NCI-H345 (cell line): Measurements from ENCODE around the gene MRAS.
"Not testable (repeated sequence)": the region's sequence is repeated elsewhere in the genome, so short reads cannot be mapped to it uniquely, and the experiment has no call there.

Experiments used
- DNase-seq: peaks from one replicate; lab custom pipeline; 2025; lab: John Stamatoyannopoulos, UW

Gene MRAS

DNA sequence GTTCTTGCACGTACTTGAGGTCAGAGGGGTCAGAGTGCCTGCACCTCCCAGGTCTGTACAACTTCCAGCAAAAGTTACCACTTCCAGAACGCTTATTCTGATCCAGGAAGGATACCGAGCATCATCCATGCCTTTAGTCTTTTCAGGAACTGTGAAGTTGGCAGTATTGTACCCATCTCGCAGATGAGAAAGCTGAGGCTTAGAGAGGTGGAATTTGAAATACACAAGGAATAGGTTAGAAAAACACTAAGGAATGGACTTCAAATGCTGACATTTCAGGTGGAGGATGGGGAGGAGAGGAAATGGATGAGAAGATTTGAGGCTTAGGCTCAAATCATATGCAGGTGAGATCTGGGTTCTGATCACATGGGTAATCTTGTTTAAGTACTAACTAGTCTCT, 97.3 kb downstream of the MRAS start:
- DNase-seq: no peak

GRCh38 chr3:138448631-138449030, 100.3 kb downstream of the MRAS start:
- DNase-seq: no peak

GRCh38 chr3:138449490-138449889, 101.1 kb downstream of the MRAS start:
- no peak for DNase-seq

DNA sequence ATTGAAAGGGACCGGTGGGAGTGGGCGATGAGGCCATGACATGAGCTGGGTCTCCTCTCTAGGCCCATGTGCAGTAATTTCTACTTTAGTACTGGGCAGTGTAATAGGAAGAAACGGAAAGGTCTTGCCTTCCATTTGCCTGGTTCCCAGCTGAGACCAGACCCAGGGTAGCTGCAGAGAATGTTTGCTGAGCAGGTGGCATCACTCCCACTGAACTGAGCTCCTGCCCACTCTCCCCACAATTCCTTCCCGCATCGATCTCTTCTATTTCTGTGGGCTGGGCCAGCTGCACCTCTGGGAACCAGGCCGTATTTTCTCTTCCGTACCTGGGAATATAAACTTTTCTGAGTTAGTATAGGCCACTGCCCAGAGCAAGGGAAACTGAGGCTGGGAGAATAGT, 101.8 kb downstream of the MRAS start:
- no peak for DNase-seq

DNA sequence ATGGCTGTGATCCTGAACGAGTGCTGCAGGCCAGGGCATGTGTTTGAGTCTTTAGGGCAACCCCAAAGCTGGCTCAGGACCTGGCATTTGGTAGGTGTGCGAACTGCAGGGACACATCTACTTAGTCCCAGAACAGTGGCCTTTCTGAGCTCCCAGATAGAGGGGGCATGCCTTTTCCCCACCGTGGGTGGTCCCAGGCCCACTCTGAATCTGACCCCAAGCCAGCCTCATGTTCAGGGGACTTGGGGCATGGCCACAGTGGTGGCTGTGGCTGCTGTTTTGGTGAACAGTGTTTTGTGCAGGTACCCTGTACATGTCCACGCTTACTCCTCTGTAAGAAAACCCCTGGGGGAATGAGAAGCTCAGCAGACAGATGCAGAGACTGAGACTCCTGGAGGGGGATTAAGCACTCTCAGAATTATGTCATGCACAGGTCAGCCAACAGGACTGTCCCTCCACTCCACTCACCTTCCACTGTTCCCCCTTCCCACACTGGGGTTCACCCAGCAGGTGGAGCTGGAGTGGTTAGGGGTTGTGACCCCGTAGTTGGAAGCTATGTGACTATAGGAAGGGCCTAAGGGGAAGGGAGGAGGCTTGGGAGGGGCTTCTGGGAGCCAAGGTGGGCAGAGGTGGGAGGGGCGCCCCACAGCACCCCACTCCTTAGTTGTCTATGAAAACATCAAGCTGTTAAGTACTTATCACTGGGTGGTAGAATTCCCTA, 102.5 kb downstream of the MRAS start:
- DNase-seq: no peak

- no peak for DNase-seq
Observed at GRCh38 chr3:138451595-138452162, 103.3 kb downstream of the MRAS start.

DNA sequence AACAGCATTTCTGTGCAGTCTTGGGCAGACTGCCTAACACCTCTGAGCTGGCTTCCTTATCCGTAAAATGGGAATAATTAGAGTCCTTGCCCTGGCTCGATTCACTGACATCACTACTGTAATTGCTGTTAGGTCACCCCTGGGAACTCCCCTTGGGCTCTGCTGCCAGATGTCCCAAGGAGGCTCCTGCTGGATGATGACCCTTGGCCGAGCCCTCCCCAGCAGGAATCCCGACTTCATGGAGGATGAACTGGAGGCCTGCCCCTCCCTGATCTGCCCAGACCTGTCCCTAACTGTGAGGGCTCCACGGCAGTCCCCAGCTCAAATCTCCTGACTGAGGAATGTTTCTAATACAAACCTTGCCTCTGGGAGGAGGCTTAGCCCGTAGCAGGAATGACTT, 104.1 kb downstream of the MRAS start:
- DNase-seq: no peak

- DNase-seq: not testable (repeated sequence)
Observed at GRCh38 chr3:138453940-138454339, 105.6 kb downstream of the MRAS start.
